ENCODE measurements around the gene MRPS18A. TPM values are rescaled to one million over a fixed set of nuclear protein-coding genes. Genes with fewer than 3 reads are reported as not detected.

MRPS18A gene
- total and polyA plus RNA-seq, 2 of the 13 experiments (the other 11 are each of a cell fraction or from before 2014, with no cell fraction given): 87.8 to 89.1 TPM

- TF ChIP-seq, protein P1, sequence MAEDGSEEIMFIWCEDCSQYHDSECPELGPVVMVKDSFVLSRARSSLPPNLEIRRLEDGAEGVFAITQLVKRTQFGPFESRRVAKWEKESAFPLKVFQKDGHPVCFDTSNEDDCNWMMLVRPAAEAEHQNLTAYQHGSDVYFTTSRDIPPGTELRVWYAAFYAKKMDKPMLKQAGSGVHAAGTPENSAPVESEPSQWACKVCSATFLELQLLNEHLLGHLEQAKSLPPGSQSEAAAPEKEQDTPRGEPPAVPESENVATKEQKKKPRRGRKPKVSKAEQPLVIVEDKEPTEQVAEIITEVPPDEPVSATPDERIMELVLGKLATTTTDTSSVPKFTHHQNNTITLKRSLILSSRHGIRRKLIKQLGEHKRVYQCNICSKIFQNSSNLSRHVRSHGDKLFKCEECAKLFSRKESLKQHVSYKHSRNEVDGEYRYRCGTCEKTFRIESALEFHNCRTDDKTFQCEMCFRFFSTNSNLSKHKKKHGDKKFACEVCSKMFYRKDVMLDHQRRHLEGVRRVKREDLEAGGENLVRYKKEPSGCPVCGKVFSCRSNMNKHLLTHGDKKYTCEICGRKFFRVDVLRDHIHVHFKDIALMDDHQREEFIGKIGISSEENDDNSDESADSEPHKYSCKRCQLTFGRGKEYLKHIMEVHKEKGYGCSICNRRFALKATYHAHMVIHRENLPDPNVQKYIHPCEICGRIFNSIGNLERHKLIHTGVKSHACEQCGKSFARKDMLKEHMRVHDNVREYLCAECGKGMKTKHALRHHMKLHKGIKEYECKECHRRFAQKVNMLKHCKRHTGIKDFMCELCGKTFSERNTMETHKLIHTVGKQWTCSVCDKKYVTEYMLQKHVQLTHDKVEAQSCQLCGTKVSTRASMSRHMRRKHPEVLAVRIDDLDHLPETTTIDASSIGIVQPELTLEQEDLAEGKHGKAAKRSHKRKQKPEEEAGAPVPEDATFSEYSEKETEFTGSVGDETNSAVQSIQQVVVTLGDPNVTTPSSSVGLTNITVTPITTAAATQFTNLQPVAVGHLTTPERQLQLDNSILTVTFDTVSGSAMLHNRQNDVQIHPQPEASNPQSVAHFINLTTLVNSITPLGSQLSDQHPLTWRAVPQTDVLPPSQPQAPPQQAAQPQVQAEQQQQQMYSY (CRISPR knock-in tag; IDR thresholded peaks at IDR 0.05): no peak
- TF ChIP-seq ZHX2 (IDR thresholded peaks at IDR 0.05; ENCODE audit: low read depth) (no peak), ZHX2 (CRISPR knock-in tag; IDR thresholded peaks at IDR 0.05; ENCODE audit: borderline replicate concordance) (no peak), SAFB2 (CRISPR knock-in tag; IDR thresholded peaks at IDR 0.05; ENCODE audit: borderline replicate concordance, low read depth) (no peak), TIGD3 (CRISPR knock-in tag; IDR thresholded peaks at IDR 0.05; ENCODE audit: borderline replicate concordance) (no peak), ATF6 (CRISPR knock-in tag; conservative IDR thresholded peaks at IDR 0.05) (no peak), ZNF34 (CRISPR knock-in tag; IDR thresholded peaks at IDR 0.05; ENCODE audit: borderline replicate concordance) (no peak), ZNF501 (CRISPR knock-in tag; IDR thresholded peaks at IDR 0.05) (0 out of 2 replicates have a peak, but pooled peaks have one; percentile 52), SNRNP70 (IDR thresholded peaks at IDR 0.05; ENCODE audit: low read depth, low read length) (no peak), ZNF563 (CRISPR knock-in tag; IDR thresholded peaks at IDR 0.05) (no peak), SAP130 (CRISPR knock-in tag; IDR thresholded peaks at IDR 0.05; ENCODE audit: low read depth) (peak; percentile 67), CC2D1A (CRISPR knock-in tag; IDR thresholded peaks at IDR 0.05) (no peak)
- TF ChIP-seq, protein P2, sequence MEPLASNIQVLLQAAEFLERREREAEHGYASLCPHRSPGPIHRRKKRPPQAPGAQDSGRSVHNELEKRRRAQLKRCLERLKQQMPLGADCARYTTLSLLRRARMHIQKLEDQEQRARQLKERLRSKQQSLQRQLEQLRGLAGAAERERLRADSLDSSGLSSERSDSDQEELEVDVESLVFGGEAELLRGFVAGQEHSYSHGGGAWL (CRISPR knock-in tag; IDR thresholded peaks at IDR 0.05): no peak
- TF ChIP-seq, protein P3, sequence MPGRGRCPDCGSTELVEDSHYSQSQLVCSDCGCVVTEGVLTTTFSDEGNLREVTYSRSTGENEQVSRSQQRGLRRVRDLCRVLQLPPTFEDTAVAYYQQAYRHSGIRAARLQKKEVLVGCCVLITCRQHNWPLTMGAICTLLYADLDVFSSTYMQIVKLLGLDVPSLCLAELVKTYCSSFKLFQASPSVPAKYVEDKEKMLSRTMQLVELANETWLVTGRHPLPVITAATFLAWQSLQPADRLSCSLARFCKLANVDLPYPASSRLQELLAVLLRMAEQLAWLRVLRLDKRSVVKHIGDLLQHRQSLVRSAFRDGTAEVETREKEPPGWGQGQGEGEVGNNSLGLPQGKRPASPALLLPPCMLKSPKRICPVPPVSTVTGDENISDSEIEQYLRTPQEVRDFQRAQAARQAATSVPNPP (CRISPR knock-in tag; IDR thresholded peaks at IDR 0.05): no peak
Measured at GRCh38 chr6:43706788-43707187, 19.2 kb upstream of the MRPS18A start (continued).

Data from HepG2 (cell line).